Effector memory CD4-positive, alpha-beta T cell (primary cell): ENCODE data around the gene FBLN1.

Experiments used
- DNase-seq, 3 donors: peaks; one replicate each; pipeline ENCODE4 v3.0.0-alpha.2; 2020
- H3K27ac ChIP-seq: 2 replicates; pipeline ENCODE4 v1.7.0; 2013; ENCODE audit warnings: mild to moderate bottlenecking, low read length, moderate library complexity; ENCODE audit not compliant: insufficient read depth, poor library complexity, severe bottlenecking
- H3K27me3 ChIP-seq: replicated peaks from 2 replicates; pipeline ENCODE4 v1.7.0; 2013; ENCODE audit warnings: mild to moderate bottlenecking, low read length; ENCODE audit not compliant: insufficient read depth, control insufficient read depth, poor library complexity, severe bottlenecking
- H3K36me3 ChIP-seq: 2 replicates; pipeline ENCODE4 v1.7.0; 2013; ENCODE audit warnings: mild to moderate bottlenecking, low read length, moderate library complexity; ENCODE audit not compliant: control insufficient read depth, insufficient read depth
- H3K4me1 ChIP-seq: 2 replicates; pipeline ENCODE4 v1.7.0; 2013; ENCODE audit warnings: low read length, mild to moderate bottlenecking; ENCODE audit not compliant: control insufficient read depth, insufficient read depth, poor library complexity, severe bottlenecking
- H3K4me3 ChIP-seq: 2 replicates; pipeline ENCODE4 v1.7.0; 2013; ENCODE audit warnings: low read length, low read depth, mild to moderate bottlenecking; ENCODE audit not compliant: insufficient read depth, poor library complexity, severe bottlenecking
- H3K9me3 ChIP-seq: 2 replicates; pipeline ENCODE4 v1.7.0; 2013; ENCODE audit warnings: mild to moderate bottlenecking, low read length, moderate library complexity; ENCODE audit not compliant: control insufficient read depth

FBLN1 gene

GRCh38 chr22:45503050-45503815, 550 bp downstream of the FBLN1 start:
- H3K27me3 ChIP-seq: peaks cover 11% of the 10 kb centered on the region
- H3K9me3 ChIP-seq: no peaks in the 10 kb centered on the region
- peak overlapping the region; percentile 42 for H3K4me3 ChIP-seq
- no peaks in the 10 kb centered on the region for H3K36me3 ChIP-seq
- no peak overlapping the region for H3K27ac ChIP-seq
- no peak for DNase-seq
- H3K4me1 ChIP-seq: peaks cover 6% of the 10 kb centered on the region

- H3K4me3 ChIP-seq: no peak overlapping the region
These were observed 1.2 kb downstream of the FBLN1 start for GRCh38 chr22:45503816-45504372.

GRCh38 chr22:45504373-45505341, 2.0 kb downstream of the FBLN1 start:
- Histone ChIP-seq H3K27ac (no peak overlapping the region), H3K4me3 (no peak overlapping the region), H3K36me3 (no peaks in the 10 kb centered on the region), H3K9me3 (no peaks in the 10 kb centered on the region), H3K4me1 (peaks cover 6% of the 10 kb centered on the region), H3K27me3 (peaks cover 11% of the 10 kb centered on the region)
- no peak for DNase-seq

More at GRCh38 chr22:45503816-45504372, 1.2 kb downstream of the FBLN1 start:
- Histone ChIP-seq H3K36me3 (no peaks in the 10 kb centered on the region), H3K4me1 (peaks cover 6% of the 10 kb centered on the region), H3K27me3 (peaks cover 11% of the 10 kb centered on the region), H3K27ac (no peak overlapping the region), H3K9me3 (no peaks in the 10 kb centered on the region)
- no peak for DNase-seq

GRCh38 chr22:45505991-45506747, 3.5 kb downstream of the FBLN1 start:
- DNase-seq: no peak
- no peak overlapping the region for H3K27ac ChIP-seq
- peaks cover 11% of the 10 kb centered on the region for H3K27me3 ChIP-seq
- no peaks in the 10 kb centered on the region for H3K36me3 ChIP-seq
- H3K4me1 ChIP-seq: peaks cover 6% of the 10 kb centered on the region
- H3K4me3 ChIP-seq: no peak overlapping the region
- H3K9me3 ChIP-seq: no peaks in the 10 kb centered on the region

GRCh38 chr22:45506816-45507360, 4.2 kb downstream of the FBLN1 start:
- Histone ChIP-seq H3K27me3 (peaks cover 11% of the 10 kb centered on the region), H3K4me3 (no peak overlapping the region)

GRCh38 chr22:45507798-45508197, 5.1 kb downstream of the FBLN1 start:
- H3K36me3 ChIP-seq: no peaks in the 10 kb centered on the region
- no peak overlapping the region for H3K27ac ChIP-seq
- H3K4me3 ChIP-seq: no peak overlapping the region
- H3K4me1 ChIP-seq: peaks cover 6% of the 10 kb centered on the region
- H3K9me3 ChIP-seq: no peaks in the 10 kb centered on the region
- peaks cover 5% of the 10 kb centered on the region for H3K27me3 ChIP-seq
- DNase-seq: no peak

More at GRCh38 chr22:45506816-45507360, 4.2 kb downstream of the FBLN1 start:
- Histone ChIP-seq H3K27ac (no peak overlapping the region), H3K4me1 (peaks cover 6% of the 10 kb centered on the region), H3K36me3 (no peaks in the 10 kb centered on the region), H3K9me3 (no peaks in the 10 kb centered on the region)
- no peak for DNase-seq

- Histone ChIP-seq H3K27ac (no peak overlapping the region), H3K4me3 (no peak overlapping the region), H3K27me3 (no peaks in the 10 kb centered on the region), H3K9me3 (no peaks in the 10 kb centered on the region), H3K4me1 (peaks cover 2% of the 10 kb centered on the region), H3K36me3 (no peaks in the 10 kb centered on the region)
- no peak for DNase-seq
These were observed 6.1 kb downstream of the FBLN1 start for GRCh38 chr22:45508814-45509213.

GRCh38 chr22:45510376-45511232, 7.9 kb downstream of the FBLN1 start:
- Histone ChIP-seq H3K36me3 (no peaks in the 10 kb centered on the region), H3K4me3 (no peak overlapping the region), H3K9me3 (no peaks in the 10 kb centered on the region), H3K27ac (no peak overlapping the region), H3K4me1 (no peaks in the 10 kb centered on the region), H3K27me3 (no peaks in the 10 kb centered on the region)
- DNase-seq: no peak
